Measurements from ENCODE around the gene TPST2. TPM values are rescaled to one million over a fixed set of nuclear protein-coding genes. Genes with fewer than 3 reads are reported as not detected.
A peak's percentile ranks its signal among the peaks of the same experiment; 100 is the strongest.

TPST2 gene
- total and polyA plus RNA-seq, 9 of the 15 experiments (the other 6 are each of a cell fraction or from before 2014, with no cell fraction given), result 14.2 to 123 (median 60.1) TPM

DNA sequence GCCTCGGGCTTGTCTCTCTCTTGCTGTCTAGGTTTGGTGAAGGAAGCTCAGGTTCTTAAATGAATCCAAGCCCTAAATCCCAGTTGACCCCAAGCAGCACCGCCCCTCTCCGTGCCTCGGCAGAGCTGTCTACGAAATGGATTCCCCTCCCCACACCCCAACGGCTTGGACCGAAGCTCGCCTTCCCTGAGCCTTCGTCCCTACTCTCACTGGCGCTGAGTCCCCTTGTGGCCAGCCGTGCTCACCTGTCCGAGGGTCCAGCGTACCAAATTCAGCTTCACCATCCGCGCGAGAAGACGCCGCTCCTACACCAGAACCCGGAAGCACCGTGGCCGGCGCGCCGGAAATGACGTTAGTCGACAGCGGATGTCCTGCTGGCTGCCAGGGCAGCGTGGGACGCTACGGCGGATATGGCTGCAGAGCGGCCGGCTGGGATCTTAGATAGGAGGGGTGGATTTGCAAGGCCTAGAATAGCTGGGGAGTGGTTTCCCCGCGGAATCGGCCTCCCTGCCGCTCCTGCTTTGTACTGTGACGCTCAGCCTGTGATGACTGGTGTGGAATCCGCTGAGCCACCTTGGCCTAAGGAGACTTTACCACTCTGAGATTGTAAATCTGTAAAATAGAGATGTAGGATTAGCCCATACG is 77.7 kb downstream of the TPST2 start, which contains the start of gene TFIP11 (continued):
- TF ChIP-seq, protein P1, sequence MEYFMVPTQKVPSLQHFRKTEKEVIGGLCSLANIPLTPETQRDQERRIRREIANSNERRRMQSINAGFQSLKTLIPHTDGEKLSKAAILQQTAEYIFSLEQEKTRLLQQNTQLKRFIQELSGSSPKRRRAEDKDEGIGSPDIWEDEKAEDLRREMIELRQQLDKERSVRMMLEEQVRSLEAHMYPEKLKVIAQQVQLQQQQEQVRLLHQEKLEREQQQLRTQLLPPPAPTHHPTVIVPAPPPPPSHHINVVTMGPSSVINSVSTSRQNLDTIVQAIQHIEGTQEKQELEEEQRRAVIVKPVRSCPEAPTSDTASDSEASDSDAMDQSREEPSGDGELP (CRISPR knock-in tag; IDR thresholded peaks at IDR 0.05; ENCODE audit: borderline replicate concordance), result peak; percentile 93
- TF ChIP-seq CREB1 (IDR thresholded peaks at IDR 0.05) (peak; percentile 92), CREB1 (CRISPR knock-in tag; IDR thresholded peaks at IDR 0.05) (peak; percentile 96), POLR2AphosphoS5 (IDR thresholded peaks at IDR 0.05; ENCODE audit: control insufficient read depth, insufficient read depth, low read depth, low read length) (0 out of 2 replicates have a peak, but pooled peaks have one; percentile 24), HDAC1 (IDR thresholded peaks at IDR 0.05) (peak in 1 of 2 experiments; percentile 98; a peak in 2 of 4 replicates), NR2C2 (CRISPR knock-in tag; IDR thresholded peaks at IDR 0.05) (no peak), NR2C2 (tag; IDR thresholded peaks at IDR 0.05) (peak; percentile 57; the same call in 1 of the 2 replicates), KLF6 (CRISPR knock-in tag; IDR thresholded peaks at IDR 0.05; ENCODE audit: borderline replicate concordance) (no peak), TAL1 (IDR thresholded peaks at IDR 0.05) (peak; percentile 29; the same call in 1 of the 2 replicates), TBL1XR1 (IDR thresholded peaks at IDR 0.05; ENCODE audit: low read length in 2 of 2) (peak in 1 of 2 experiments; percentile 63; a peak in 1 of 4 replicates), SOX6 (IDR thresholded peaks at IDR 0.05) (peak; percentile 35; the same call in 1 of the 2 replicates), SRSF7 (optimal IDR thresholded peaks at IDR 0.05; ENCODE audit: low read depth, low read length) (no peak), NFRKB (IDR thresholded peaks at IDR 0.05; ENCODE audit: low read depth) (0 out of 2 replicates have a peak, but pooled peaks have one; percentile 41), ZNF324 (CRISPR knock-in tag; IDR thresholded peaks at IDR 0.05) (no peak), SMC3 (conservative IDR thresholded peaks at IDR 0.05; ENCODE audit: insufficient read depth, low read depth, low read length) (no peak)
